Stimulated activated naive CD4-positive, alpha-beta T cell treated with Interleukin-2 at 50 U/mL for 16 hours (primary cell): ENCODE results near the gene MRPL38.
A peak's percentile ranks its signal among the peaks of the same experiment; 100 is the strongest.
"Not testable (repeated sequence)": the region's sequence is repeated elsewhere in the genome, so short reads cannot be mapped to it uniquely, and the experiment has no call there.

Source experiments
- DNase-seq: peaks from one replicate; lab custom pipeline; 2025; lab: John Stamatoyannopoulos, UW

The MRPL38 gene

DNA sequence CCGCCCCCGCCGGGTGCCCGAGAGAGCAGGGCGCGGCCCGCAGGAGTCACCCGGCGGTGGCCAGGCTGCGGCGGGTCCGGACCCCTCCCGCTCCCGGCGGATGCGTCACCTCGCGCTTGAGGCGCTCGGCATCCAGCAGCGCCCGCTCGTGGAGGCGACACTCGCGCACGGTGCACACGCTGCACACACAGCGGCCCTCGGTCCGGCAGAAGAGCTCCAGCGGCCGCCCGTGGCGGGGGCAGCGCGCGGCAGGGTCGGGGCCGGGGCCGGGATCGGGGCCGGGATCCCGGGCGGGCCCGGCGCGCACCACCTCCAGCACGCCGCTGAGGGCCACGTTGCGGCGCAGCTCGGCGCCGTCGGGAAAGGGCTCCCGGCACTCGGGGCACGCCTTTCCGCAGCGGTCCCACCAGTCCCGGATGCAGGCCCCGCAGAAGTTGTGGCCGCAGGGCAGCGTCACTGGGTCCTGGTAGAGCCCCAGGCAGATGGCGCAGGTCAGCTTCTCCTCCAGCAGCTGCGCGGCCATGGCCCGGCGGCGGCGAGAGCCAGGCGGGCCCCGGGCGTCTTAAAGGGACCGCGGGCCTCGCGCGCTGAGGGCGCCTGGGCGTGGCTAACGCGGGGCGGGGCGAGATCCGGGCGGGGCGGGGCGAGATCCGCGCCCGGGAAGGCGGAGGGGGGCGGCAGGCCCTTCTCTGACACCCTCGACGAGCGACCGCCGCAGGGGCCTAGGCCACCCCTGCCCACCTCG lies 8.1 kb downstream of the MRPL38 start, which contains the start of gene TRIM65:
TRIM65 (minus strand) TSS at position 537 of the 745 bp plus-strand sequence; CDS start at position 523, 14 bp downstream.
- peak; percentile 74 for DNase-seq

DNA sequence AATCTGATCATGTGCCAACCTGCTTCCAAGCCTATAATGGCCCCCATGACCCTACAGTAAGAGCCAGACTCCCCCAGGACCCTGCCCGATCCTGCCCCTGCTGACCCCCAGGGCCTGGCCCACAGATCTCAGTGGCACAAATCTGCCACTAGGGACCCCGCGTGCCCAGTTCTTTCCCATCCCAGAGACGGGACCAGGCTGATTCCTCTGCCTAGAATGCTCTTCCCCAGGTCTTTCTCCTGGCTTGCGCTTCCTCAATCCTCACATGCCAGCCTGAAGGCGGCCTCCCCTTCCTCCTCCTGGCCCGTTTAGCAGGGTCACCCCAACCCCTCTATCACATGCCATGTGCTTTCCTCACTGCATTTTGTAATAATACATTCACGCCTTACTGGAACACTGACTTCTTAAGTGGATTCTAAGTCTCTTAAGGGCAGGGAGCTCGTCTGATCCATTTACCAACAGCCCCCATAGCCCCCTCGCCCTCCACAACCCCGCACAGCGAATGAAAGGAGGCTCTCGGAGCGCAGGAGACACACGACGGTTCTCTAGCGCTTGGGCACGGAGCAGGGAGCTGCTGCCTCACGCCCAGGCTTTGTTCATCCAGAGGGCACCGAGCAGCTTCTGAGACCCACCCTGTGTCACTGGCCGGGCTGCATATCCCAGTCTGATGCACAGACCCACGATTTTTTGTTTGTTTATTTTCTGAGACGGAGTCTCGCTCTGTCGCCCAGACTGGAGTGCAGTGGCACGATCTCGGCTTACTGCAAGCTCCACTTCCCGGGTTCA lies 9.1 kb downstream of the MRPL38 start:
- no peak for DNase-seq

GRCh38 chr17:75894049-75894733 lies 10.5 kb downstream of the MRPL38 start:
- no peak for DNase-seq

- no peak for DNase-seq
Measured at GRCh38 chr17:75893305-75894048, 11.2 kb downstream of the MRPL38 start.

- no peak for DNase-seq
Measured at GRCh38 chr17:75892556-75893224, 12.0 kb downstream of the MRPL38 start.

- no peak for DNase-seq
Measured at GRCh38 chr17:75891605-75892555, 12.8 kb downstream of the MRPL38 start.

GRCh38 chr17:75891022-75891604 lies 13.6 kb downstream of the MRPL38 start:
- no peak for DNase-seq

DNA sequence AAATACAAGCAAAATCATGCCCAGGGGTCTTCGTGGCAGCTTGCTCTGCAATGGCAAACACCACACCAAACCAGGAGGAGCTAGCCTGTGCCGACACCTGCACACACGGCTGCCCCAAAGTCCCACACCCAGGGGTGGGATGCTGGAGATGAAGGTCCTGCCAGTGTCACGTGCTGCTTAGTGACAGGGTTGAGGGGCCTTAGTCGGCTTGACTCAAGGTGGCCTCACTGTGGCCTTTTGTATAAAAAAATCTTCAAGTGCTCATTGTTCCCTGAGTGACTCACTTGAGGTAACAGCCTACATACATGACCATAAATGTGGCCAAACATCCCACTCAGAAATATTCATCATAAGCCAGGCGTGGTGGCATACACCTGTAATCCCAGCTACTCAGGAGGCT lies 15.2 kb downstream of the MRPL38 start:
- no peak for DNase-seq

DNA sequence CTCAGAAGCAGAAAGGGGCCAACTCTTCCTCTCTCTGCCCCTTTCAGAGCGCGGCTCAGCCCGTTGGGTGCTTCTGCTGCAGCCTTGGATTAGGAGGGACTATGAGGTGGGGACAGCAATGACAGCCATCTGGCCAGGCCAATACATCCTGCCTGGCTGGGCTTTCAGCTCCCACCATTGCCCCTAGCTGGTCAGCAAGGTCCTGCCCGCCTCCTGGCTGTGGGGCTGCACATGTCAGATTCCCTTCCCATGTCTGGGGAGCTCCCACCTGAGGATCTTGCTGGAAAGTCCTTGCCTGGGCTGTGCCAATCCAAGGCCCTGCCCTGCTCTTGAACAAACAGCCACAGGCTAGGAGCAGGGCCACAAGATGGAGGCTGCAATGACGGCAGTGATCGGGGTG lies 16.2 kb downstream of the MRPL38 start:
- no peak for DNase-seq

DNA sequence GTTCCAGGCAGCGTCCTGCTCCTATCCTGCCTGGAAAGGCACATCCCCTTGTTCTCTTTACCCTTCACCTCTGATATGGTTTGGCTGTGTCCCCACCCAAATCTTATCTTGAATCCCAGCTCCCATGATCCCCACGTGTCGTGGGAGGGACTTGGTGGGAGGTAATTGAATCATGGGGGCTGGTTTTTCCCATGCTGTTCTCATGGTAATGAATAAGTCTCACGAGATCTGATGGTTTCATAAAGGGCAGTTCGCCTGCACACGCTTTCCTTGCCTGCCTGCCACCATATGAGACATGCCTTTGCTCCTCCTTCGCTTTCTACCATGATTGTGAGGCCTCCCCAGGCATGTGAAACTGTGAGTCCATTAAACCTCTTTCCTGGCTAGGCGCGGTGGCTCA lies 18.8 kb downstream of the MRPL38 start:
- not testable (repeated sequence) for DNase-seq

DNA sequence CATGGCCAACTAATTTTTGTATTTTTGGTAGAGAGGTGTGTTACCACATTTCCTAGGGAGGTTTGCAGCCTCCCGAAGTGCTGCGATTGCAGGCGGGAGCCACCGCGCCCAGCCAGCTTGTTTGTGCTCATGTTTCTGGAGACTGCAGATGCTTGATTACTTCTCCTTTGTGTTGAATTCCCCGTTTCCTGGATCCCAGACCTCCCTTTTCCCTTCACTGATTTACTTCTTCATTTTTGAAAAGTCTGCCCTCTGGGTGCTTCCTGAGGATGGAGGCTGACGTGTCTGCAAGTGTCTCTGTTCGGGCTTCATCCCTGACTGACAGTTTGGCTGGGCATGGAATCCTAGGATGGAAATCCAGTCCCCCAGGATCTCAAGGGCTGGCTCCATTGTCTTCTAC lies 19.3 kb downstream of the MRPL38 start:
- no peak for DNase-seq

GRCh38 chr17:75881678-75882454 lies 22.8 kb downstream of the MRPL38 start:
- no peak for DNase-seq

DNA sequence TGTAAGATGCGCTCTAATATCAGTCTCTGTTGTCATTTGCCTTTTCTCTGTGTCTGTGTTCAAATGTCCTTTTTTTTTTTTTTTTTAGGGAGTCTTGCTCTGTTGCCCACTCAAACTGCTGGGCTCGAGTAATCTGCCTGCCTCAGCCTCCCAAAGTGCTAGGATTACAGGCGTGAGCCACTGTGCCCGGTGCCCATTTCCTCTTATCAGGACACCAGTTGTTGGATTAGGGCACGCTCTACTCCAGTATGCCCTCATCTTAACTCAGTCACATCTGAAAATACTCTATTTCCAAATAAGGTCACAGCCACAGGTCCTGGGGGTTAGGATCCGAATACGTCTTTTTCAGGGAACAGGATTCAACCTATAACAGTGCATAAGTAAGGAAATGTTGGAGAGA lies 24.4 kb downstream of the MRPL38 start:
- DNase-seq: no peak

DNA sequence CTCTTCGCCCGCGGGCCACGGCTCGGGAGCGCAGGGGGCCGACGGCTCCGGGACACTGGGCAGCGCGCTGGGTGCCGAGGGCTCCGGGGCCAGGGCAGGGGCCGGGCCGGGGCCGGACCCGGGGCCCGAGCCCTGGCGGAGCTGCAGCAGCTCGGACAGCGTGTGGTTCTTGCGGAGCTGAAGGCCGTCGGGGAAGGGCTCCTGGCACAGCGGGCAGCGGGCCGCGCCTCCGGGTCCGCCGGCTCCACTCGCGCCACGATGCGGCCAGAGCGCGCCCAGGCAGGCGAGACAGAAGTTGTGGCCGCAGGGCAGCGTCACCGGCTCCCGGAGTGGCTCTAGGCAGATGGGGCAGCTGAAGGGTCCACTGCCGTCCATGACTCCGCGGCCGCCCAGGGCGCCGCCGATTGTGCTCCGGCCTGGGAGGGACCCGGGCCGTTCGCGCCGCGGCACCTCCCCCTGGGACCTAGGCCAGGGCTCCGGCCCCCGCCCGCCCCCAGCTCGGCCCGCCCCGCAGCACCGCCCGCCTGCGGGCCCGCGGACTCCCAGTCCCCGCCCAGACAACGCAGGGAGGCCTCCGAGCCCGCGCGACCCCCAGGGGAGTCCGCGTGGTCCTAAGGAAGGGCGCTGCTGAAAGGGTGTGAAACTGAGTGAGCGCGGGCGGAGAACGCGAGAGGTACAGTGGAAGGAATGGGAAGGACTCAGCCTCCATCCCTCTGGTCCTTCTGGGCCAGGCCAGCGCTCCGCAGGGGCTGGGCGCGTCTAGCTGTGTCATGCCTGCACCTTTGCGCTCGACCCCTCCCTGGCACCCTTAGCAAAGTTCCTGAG lies 26.3 kb downstream of the MRPL38 start, which contains the start of gene TRIM47:
TRIM47 (minus strand) TSS at position 408 of the 825 bp plus-strand sequence; CDS start at position 375, 33 bp downstream.
- DNase-seq: no peak

DNA sequence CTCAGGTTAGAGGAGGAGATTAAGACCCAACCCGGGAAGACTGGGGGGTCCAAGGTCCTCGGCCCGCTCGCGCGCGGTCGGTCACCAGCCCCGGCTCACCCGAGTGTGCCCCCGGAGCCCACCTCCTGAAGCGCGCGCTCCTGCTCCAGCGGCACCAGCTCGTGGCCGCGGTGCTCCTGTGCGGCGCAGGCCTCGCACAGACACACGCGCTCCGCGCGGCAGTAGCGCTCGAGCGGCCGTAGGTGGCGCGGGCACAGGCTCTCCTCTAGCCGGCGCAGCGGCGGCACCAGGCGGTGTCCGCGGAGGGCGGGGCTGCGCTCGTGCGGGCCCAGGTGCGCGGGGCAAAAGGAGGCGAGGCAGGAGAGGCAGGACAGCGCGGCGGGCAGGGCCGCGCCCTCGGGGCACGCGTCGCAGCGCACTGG lies 26.9 kb downstream of the MRPL38 start:
- DNase-seq: peak; percentile 69

- DNase-seq: peak; percentile 24
Measured at GRCh38 chr17:75876938-75877751, 27.5 kb downstream of the MRPL38 start.
